Pancreas (tissue), 10 donors: Measurements from ENCODE around the gene DCAF4. TPM values are rescaled to one million over a fixed set of nuclear protein-coding genes. Genes with fewer than 3 reads are reported as not detected.

ENCODE experiments used
- ATAC-seq, 4 donors: fragments of 200-7000 bp; cut with Tn5 transposase; one replicate each; pipeline versions ENCODE4 v1.8.0 to v1.9.1; 2020; ENCODE audit warnings: mild to moderate bottlenecking in 4 of 4, moderate library complexity in 4 of 4
- DNase-seq, 6 donors: peaks; one replicate each; pipeline ENCODE4 v3.0.0-alpha.2; 2020
- FAIRE-seq: peaks from 2 replicates; lab custom pipeline; 2012; peaks lifted over from hg19 to GRCh38; lab: Jason Lieb, UNC
- H3K27ac ChIP-seq, 4 donors: fragments of 200-600 bp; sonication (generic); 1 replicate in 3 of 4; 2 replicates in 1 of 4; pipeline versions ENCODE4 v1.5.0 to v1.8.0; 2020
- H3K27me3 ChIP-seq, 4 donors: fragments of 200-600 bp; one replicate each; pipeline ENCODE4 v1.8.0; 2021
- H3K36me3 ChIP-seq, 3 donors: fragments of 200-600 bp; sonication (generic) in 1 of 3; one replicate each; pipeline versions ENCODE4 v1.5.0 to v1.8.0; 2020 to 2021
- H3K4me1 ChIP-seq, 3 donors: fragments of 200-600 bp; one replicate each; pipeline ENCODE4 v1.8.0; 2021
- H3K4me3 ChIP-seq, 4 donors: fragments of 200-600 bp; sonication (generic) in 2 of 4; one replicate each; pipeline versions ENCODE4 v1.5.0 to v1.8.0; 2020 to 2021
- H3K9me3 ChIP-seq, 4 donors: fragments of 200-600 bp; one replicate each; pipeline ENCODE4 v1.8.0; 2021
- WGBS, 2 donors: extraction: QIAGEN DNeasy Blood & Tissue Kit; methylation state at CpG; one replicate each; pipeline ENCODE4 v1.1.7; 2013; 5-methylcytosine and 5-hydroxymethylcytosine counted together
- intact Hi-C, 3 donors: fragments of 100-400 bp; cut with DNase I; formaldehyde crosslinking; loops; one replicate each; pipeline versions ENCODE4 v1.11.1 to v1.14.2; 2022
- polyA plus RNA-seq, 2 donors: library from polyadenylated mRNA; stranded (reverse); fragments of 200-250 nt; gene quantifications; one replicate each; pipeline ENCODE4 v1.2.3, GENCODE V29; 2013
- total RNA-seq, 6 donors: library from RNA; stranded (reverse); fragmentation: NEBNext Ultra II Directional in 4 of 6; extraction: Animal tissue kit (Norgen Biotek cat#: 25700) in 4 of 6; gene quantifications; one replicate each; pipeline versions ENCODE4 v1.2.1 to v1.2.4, GENCODE V29; 2021 to 2023
- TF ChIP-seq, protein P1 (sequence below), 4 donors: fragments of 200-600 bp; sonication (generic) in 3 of 4; IDR thresholded peaks; one replicate each; pipeline versions ENCODE4 v1.5.0 to v1.8.0; 2021; ENCODE audit warnings: antibody characterized with exemption in 4 of 4
- donor health status: healthy with polysubstance abuse.
- donor health status: DM: no; HTN: no; CAD: no; lungs with moderate emphysema.
- donor health status: DM: no; HTN: no; CAD: no.
- donor health status: control.
- donor health status: control.
- donor health status: Bipolar disorder and iron deficiency.
- donor health status: DM: yes; HTN: yes; CAD: no.
- donor health status: DM: no; HTN: no; CAD: no.
- donor health status: DM: no; HTN: no; CAD: no.
- donor health status: DM: yes; HTN: yes; CAD: no.

DCAF4 gene
- total and polyA plus RNA-seq, 8 donors, result 7.8 to 14.5 (median 11.2) TPM

DNA sequence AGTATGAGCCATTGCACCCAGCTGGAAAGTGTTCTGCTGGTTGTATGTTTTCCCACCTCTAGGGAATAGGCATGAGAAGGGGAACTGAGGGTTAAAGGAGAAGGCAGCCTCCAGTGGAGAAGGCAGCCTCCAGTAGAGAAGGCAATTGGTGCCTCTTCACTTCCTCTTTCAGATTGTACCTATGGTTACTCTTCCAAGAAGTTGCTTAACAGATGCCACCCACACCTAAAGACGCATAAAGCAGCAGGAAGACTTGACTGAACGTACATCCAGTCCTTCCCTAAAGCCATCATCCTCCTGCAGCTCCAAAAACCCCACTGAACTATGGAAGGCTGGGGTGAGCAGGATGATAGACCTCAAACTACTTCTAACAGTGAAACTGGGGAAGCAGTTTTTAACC is 45.4 kb upstream of the DCAF4 start:
- FAIRE-seq (no peak), DNase-seq (no peak), ATAC-seq (no peak)
- no peaks in the 10 kb centered on the region for H3K27me3 ChIP-seq
- H3K4me3 ChIP-seq, result no peak overlapping the region
- no peaks in the 10 kb centered on the region for H3K9me3 ChIP-seq
- H3K4me1 ChIP-seq, result no peaks in the 10 kb centered on the region
- 78 to 82% methylated on average over 2 of the region's 2 CpGs for WGBS, 2 donors
- intact Hi-C loops, result no loop called here
- TF ChIP-seq, protein P1, sequence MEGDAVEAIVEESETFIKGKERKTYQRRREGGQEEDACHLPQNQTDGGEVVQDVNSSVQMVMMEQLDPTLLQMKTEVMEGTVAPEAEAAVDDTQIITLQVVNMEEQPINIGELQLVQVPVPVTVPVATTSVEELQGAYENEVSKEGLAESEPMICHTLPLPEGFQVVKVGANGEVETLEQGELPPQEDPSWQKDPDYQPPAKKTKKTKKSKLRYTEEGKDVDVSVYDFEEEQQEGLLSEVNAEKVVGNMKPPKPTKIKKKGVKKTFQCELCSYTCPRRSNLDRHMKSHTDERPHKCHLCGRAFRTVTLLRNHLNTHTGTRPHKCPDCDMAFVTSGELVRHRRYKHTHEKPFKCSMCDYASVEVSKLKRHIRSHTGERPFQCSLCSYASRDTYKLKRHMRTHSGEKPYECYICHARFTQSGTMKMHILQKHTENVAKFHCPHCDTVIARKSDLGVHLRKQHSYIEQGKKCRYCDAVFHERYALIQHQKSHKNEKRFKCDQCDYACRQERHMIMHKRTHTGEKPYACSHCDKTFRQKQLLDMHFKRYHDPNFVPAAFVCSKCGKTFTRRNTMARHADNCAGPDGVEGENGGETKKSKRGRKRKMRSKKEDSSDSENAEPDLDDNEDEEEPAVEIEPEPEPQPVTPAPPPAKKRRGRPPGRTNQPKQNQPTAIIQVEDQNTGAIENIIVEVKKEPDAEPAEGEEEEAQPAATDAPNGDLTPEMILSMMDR (IDR thresholded peaks at IDR 0.05), result no peak
- H3K27ac ChIP-seq, result no peak overlapping the region
- H3K36me3 ChIP-seq, result no peaks in the 10 kb centered on the region

- no peak for DNase-seq
- H3K4me3 ChIP-seq, result no peak overlapping the region
Measured at GRCh38 chr14:72881543-72881942, 44.7 kb upstream of the DCAF4 start.

DNA sequence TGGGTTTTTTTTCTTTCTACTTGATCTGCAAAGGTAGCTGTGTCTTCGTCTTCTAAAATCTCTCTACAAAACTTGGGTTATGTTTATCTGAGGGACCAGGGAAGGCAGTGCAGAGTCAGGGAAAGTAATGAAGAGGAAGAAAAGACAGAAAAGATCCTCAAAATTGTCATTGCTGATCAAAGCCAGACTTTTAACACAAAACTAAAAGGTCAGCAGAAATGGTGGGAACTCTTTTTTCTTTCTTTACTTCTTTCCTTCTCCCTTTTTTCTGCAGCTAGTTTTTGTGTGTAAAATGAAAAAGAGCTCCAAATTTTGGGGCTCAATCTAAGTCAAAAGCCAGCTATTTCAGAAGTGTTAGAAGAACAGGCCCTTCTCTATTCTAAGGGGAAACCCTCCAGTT is 44.2 kb upstream of the DCAF4 start:
- FAIRE-seq (no peak), DNase-seq (no peak), ATAC-seq (no peak)
- WGBS, 2 donors, result 92 to 96% methylated on average over 1 of the region's 1 CpG
- TF ChIP-seq, protein P1 (IDR thresholded peaks at IDR 0.05), result no peak
- Histone ChIP-seq H3K27me3 (no peaks in the 10 kb centered on the region), H3K9me3 (no peaks in the 10 kb centered on the region), H3K4me1 (no peaks in the 10 kb centered on the region), H3K27ac (no peak overlapping the region), H3K36me3 (no peaks in the 10 kb centered on the region), H3K4me3 (no peak overlapping the region)
- intact Hi-C loops, result no loop called here

More at GRCh38 chr14:72881543-72881942, 44.7 kb upstream of the DCAF4 start:
- FAIRE-seq (no peak), ATAC-seq (no peak)
- no peak overlapping the region for H3K27ac ChIP-seq
- H3K4me1 ChIP-seq, result no peaks in the 10 kb centered on the region
- TF ChIP-seq, protein P1 (IDR thresholded peaks at IDR 0.05), result no peak
- H3K36me3 ChIP-seq, result no peaks in the 10 kb centered on the region
- H3K9me3 ChIP-seq, result no peaks in the 10 kb centered on the region
- intact Hi-C loops, result no loop called here
- WGBS, 2 donors, result 64 to 73% methylated on average over 2 of the region's 2 CpGs
- no peaks in the 10 kb centered on the region for H3K27me3 ChIP-seq

DNA sequence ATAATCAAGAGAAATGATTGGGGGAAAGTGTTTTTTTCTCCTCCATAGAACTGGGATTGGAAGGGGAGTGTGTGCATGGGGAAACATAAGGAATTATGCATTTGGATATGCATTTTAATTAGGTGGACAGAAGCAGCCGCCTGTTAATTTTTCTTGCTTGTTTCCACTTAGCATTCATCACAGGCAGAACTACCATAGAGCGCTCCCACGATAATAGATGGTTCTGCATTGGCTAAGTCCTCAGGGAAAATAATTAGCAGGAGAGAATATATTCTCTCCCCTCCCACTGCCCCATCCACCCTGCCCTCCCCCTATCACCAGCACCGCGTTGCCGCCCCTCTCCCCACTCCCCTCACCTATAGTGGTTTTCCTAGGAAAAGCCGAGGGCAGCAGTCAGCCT is 43.8 kb upstream of the DCAF4 start:
- TF ChIP-seq, protein P1 (IDR thresholded peaks at IDR 0.05), result no peak
- Histone ChIP-seq H3K9me3 (no peaks in the 10 kb centered on the region), H3K4me1 (no peaks in the 10 kb centered on the region), H3K27ac (no peak overlapping the region), H3K4me3 (no peak overlapping the region), H3K36me3 (no peaks in the 10 kb centered on the region), H3K27me3 (no peaks in the 10 kb centered on the region)
- FAIRE-seq (no peak), ATAC-seq (no peak), DNase-seq (no peak)
- 75 to 80% methylated on average over 7 of the region's 7 CpGs for WGBS, 2 donors
- intact Hi-C loops, result no loop called here

GRCh38 chr14:72883109-72883508 is 43.2 kb upstream of the DCAF4 start:
- TF ChIP-seq, protein P1 (IDR thresholded peaks at IDR 0.05), result no peak
- H3K27ac ChIP-seq, result no peak overlapping the region
- H3K4me3 ChIP-seq, result no peak overlapping the region
- DNase-seq (no peak), FAIRE-seq (no peak), ATAC-seq (no peak)
- H3K36me3 ChIP-seq, result no peaks in the 10 kb centered on the region
- no peaks in the 10 kb centered on the region for H3K9me3 ChIP-seq
- WGBS, 2 donors, result 93 to 98% methylated on average over 2 of the region's 2 CpGs
- intact Hi-C loops, result no loop called here
- H3K4me1 ChIP-seq, result no peaks in the 10 kb centered on the region
- H3K27me3 ChIP-seq, result no peaks in the 10 kb centered on the region
